ENCODE results near the gene HSPB3.

DNA sequence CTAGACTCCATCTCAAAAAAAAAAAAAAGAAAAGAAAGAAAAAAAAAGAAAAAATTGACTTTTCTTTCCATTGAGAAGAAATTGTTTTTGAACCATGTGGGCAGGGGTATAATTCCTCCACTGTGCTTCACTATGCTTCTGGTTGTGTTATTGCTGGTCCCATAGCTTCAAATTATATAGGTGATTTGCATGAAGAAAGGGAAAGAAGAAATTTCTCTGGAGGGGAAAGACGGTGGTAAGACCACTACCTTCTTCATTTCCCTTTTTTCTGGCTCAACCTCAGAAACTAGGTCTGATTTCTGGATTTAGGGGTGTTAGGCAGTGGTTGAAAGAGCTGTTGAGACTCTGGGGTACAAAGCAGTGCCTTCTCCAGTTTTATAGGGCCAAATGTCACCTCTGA is 29.3 kb upstream of the HSPB3 start:
- TF ChIP-seq, protein P1, sequence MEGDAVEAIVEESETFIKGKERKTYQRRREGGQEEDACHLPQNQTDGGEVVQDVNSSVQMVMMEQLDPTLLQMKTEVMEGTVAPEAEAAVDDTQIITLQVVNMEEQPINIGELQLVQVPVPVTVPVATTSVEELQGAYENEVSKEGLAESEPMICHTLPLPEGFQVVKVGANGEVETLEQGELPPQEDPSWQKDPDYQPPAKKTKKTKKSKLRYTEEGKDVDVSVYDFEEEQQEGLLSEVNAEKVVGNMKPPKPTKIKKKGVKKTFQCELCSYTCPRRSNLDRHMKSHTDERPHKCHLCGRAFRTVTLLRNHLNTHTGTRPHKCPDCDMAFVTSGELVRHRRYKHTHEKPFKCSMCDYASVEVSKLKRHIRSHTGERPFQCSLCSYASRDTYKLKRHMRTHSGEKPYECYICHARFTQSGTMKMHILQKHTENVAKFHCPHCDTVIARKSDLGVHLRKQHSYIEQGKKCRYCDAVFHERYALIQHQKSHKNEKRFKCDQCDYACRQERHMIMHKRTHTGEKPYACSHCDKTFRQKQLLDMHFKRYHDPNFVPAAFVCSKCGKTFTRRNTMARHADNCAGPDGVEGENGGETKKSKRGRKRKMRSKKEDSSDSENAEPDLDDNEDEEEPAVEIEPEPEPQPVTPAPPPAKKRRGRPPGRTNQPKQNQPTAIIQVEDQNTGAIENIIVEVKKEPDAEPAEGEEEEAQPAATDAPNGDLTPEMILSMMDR (optimal IDR thresholded peaks at IDR 0.05 in 1 of 3, IDR thresholded peaks at IDR 0.05 in 1 of 3, conservative IDR thresholded peaks at IDR 0.05 in 1 of 3; ENCODE audit: extremely low read depth in 1 of 3, insufficient read depth in 2 of 3, low read length in 3 of 3): no peak
- TF ChIP-seq EZH2 (IDR thresholded peaks at IDR 0.05; ENCODE audit: low read length): no peak

Data from keratinocyte (primary cell).